H1 (cell line): ENCODE measurements around the gene SMPX. TPM values are rescaled to one million over a fixed set of nuclear protein-coding genes. Genes with fewer than 3 reads are reported as not detected.

Experiments
- KDM1A ChIP-seq: fragments of 200-600, 300-600 bp; sonication (generic); IDR thresholded peaks from 2 replicates; pipeline ENCODE4 v1.7.1; 2016; ENCODE audit warnings: mild to moderate bottlenecking, low read length, borderline replicate concordance
- NANOG ChIP-seq: IDR thresholded peaks from 2 replicates; pipeline ENCODE4 v1.6.1; 2011; ENCODE audit warnings: low read length, low read depth, mild to moderate bottlenecking, inconsistent platforms; ENCODE audit not compliant: insufficient read depth, poor library complexity, severe bottlenecking
- SIN3A ChIP-seq, 2 experiments: IDR thresholded peaks in 1 of 2; conservative IDR thresholded peaks in 1 of 2; 2 replicates each; pipeline ENCODE4 v1.6.1; 2011 to 2012; ENCODE audit warnings: low read length in 2 of 2, improper control_type of control experiment in 1 of 2, low read depth in 1 of 2, mild to moderate bottlenecking in 1 of 2
- SUZ12 ChIP-seq: fragments of 200-600 bp; sonication (generic); IDR thresholded peaks from 2 replicates; pipeline ENCODE4 v1.6.1; 2012; ENCODE audit warnings: mild to moderate bottlenecking, inconsistent platforms, low read length, moderate library complexity, mixed read lengths
- polyA plus RNA-seq, 7 experiments: library from polyadenylated mRNA; depleted of rRNA in 3 of 7; stranded (reverse) in 5 of 7; unstranded in 2 of 7; fragments of >200 nt in 5 of 7; fragments of 200-250 nt in 2 of 7; gene quantifications; 1 replicate in 5 of 7; 2 replicates in 1 of 7; 4 replicates in 1 of 7; pipeline versions ENCODE4 v1.2.1 to v1.2.3, GENCODE V29; 2011 to 2013; ENCODE audit warnings: missing spikeins in 2 of 7, mixed read lengths in 2 of 7
- total RNA-seq: library from RNA; stranded (reverse); fragmentation: NEBNext Ultra II Directional; extraction: Animal tissue kit (Norgen Biotek cat#: 25700); gene quantifications from 2 replicates; pipeline ENCODE4 v1.2.1, GENCODE V29; 2021
- TF ChIP-seq, protein P1 (sequence below), 3 experiments: IDR thresholded peaks; 1 replicate in 2 of 3; 2 replicates in 1 of 3; pipeline versions ENCODE4 v1.5.1 to v1.6.1; 2011; ENCODE audit warnings: low read length in 3 of 3, mild to moderate bottlenecking in 3 of 3, inconsistent platforms in 2 of 3, low read depth in 1 of 3, moderate library complexity in 1 of 3; ENCODE audit not compliant: insufficient read depth in 1 of 3; ENCODE audit errors: control extremely low read depth in 1 of 3

The SMPX gene
- total and polyA plus RNA-seq, 2 of the 8 experiments (the other 6 are each of a cell fraction or from before 2014, with no cell fraction given) = not detected

DNA sequence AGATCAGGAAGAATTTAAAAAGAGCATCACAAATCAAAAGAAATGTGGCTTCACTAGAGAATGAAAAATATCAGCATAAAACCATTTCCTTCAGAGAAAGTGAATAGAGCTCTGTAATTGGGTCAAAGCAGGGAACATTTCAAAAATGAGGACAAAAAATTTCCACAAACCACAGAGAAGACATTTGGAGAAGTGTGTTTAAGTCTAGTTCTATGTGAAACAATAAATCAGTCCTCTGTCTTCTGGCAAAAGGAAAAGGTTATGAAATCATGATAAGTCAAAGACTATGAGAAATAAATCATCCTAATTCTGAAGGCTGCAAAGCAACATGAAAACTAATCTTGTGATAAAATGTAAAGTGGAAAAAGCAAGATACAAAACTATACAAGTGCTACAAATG lies 27.9 kb downstream of the SMPX start (continued):
- TF ChIP-seq, protein P1, sequence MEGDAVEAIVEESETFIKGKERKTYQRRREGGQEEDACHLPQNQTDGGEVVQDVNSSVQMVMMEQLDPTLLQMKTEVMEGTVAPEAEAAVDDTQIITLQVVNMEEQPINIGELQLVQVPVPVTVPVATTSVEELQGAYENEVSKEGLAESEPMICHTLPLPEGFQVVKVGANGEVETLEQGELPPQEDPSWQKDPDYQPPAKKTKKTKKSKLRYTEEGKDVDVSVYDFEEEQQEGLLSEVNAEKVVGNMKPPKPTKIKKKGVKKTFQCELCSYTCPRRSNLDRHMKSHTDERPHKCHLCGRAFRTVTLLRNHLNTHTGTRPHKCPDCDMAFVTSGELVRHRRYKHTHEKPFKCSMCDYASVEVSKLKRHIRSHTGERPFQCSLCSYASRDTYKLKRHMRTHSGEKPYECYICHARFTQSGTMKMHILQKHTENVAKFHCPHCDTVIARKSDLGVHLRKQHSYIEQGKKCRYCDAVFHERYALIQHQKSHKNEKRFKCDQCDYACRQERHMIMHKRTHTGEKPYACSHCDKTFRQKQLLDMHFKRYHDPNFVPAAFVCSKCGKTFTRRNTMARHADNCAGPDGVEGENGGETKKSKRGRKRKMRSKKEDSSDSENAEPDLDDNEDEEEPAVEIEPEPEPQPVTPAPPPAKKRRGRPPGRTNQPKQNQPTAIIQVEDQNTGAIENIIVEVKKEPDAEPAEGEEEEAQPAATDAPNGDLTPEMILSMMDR (IDR thresholded peaks at IDR 0.05; ENCODE audit: control extremely low read depth in 1 of 3, insufficient read depth in 1 of 3, low read depth in 1 of 3, low read length in 3 of 3) = no peak
- TF ChIP-seq KDM1A (no peak), NANOG (no peak), SIN3A (conservative IDR thresholded peaks at IDR 0.05 in 1 of 2, IDR thresholded peaks at IDR 0.05 in 1 of 2; ENCODE audit: low read depth in 1 of 2, low read length in 2 of 2) (no peak), SUZ12 (no peak)
